A673 (cell line): Measurements from ENCODE around the gene PCCA.

Experiments
- CTCF ChIP-seq: fragments of 300-800, 200-600 bp; sonication (generic); conservative IDR thresholded peaks from 2 replicates; pipeline ENCODE4 v1.5.1; 2017; ENCODE audit warnings: low read depth, mild to moderate bottlenecking, antibody characterized with exemption, low read length, moderate library complexity, mixed read lengths
- EZH2 ChIP-seq: fragments of 200-600 bp; sonication (generic); IDR thresholded peaks from 2 replicates; pipeline ENCODE4 v1.6.1; 2017; ENCODE audit warnings: borderline replicate concordance, low read depth, mild to moderate bottlenecking, mixed read lengths, antibody characterized with exemption, low read length; ENCODE audit not compliant: poor library complexity, severe bottlenecking

- TF ChIP-seq CTCF (no peak), EZH2 (no peak)
These were observed 474.9 kb downstream of the PCCA start for GRCh38 chr13:100563779-100564178.
